ENCODE results near the gene OGG1.

The OGG1 gene

GRCh38 chr3:9786209-9786739, 36.5 kb downstream of the OGG1 start:
- TF ChIP-seq FOXP2 (optimal IDR thresholded peaks at IDR 0.05; ENCODE audit: borderline replicate concordance, extremely low read depth, extremely low read length, insufficient read depth) (no peak), REST (IDR thresholded peaks at IDR 0.05; ENCODE audit: insufficient read depth in 1 of 2, low read depth in 2 of 2, low read length in 2 of 2) (no peak), POLR2AphosphoS5 (IDR thresholded peaks at IDR 0.05; ENCODE audit: low read depth, low read length) (no peak), SIN3A (IDR thresholded peaks at IDR 0.05; ENCODE audit: borderline replicate concordance, insufficient read depth, low read length) (no peak), TAF1 (IDR thresholded peaks at IDR 0.05; ENCODE audit: borderline replicate concordance, insufficient read depth, low read length) (no peak)

- TF ChIP-seq POLR2AphosphoS5 (IDR thresholded peaks at IDR 0.05; ENCODE audit: low read depth, low read length) (no peak), TAF1 (IDR thresholded peaks at IDR 0.05; ENCODE audit: borderline replicate concordance, insufficient read depth, low read length) (no peak)
These were observed 37.3 kb downstream of the OGG1 start for GRCh38 chr3:9786825-9787669.

GRCh38 chr3:9787714-9788113, 38.0 kb downstream of the OGG1 start:
- TF ChIP-seq TAF1 (IDR thresholded peaks at IDR 0.05; ENCODE audit: borderline replicate concordance, insufficient read depth, low read length) (no peak), SIN3A (IDR thresholded peaks at IDR 0.05; ENCODE audit: borderline replicate concordance, insufficient read depth, low read length) (no peak), FOXP2 (optimal IDR thresholded peaks at IDR 0.05; ENCODE audit: borderline replicate concordance, extremely low read depth, extremely low read length, insufficient read depth) (no peak), REST (IDR thresholded peaks at IDR 0.05; ENCODE audit: insufficient read depth in 1 of 2, low read depth in 2 of 2, low read length in 2 of 2) (no peak), POLR2AphosphoS5 (IDR thresholded peaks at IDR 0.05; ENCODE audit: low read depth, low read length) (no peak)

GRCh38 chr3:9791127-9791526, 41.4 kb downstream of the OGG1 start:
- TF ChIP-seq REST (IDR thresholded peaks at IDR 0.05; ENCODE audit: insufficient read depth in 1 of 2, low read depth in 2 of 2, low read length in 2 of 2) = no peak
- TF ChIP-seq TAF1 (IDR thresholded peaks at IDR 0.05; ENCODE audit: borderline replicate concordance, insufficient read depth, low read length) = no peak
- TF ChIP-seq POLR2AphosphoS5 (IDR thresholded peaks at IDR 0.05; ENCODE audit: low read depth, low read length) = no peak
- TF ChIP-seq SIN3A (IDR thresholded peaks at IDR 0.05; ENCODE audit: borderline replicate concordance, insufficient read depth, low read length) = no peak
- no peak for TF ChIP-seq FOXP2 (optimal IDR thresholded peaks at IDR 0.05; ENCODE audit: borderline replicate concordance, extremely low read depth, extremely low read length, insufficient read depth)

- TF ChIP-seq POLR2AphosphoS5 (IDR thresholded peaks at IDR 0.05; ENCODE audit: low read depth, low read length) (no peak), TAF1 (IDR thresholded peaks at IDR 0.05; ENCODE audit: borderline replicate concordance, insufficient read depth, low read length) (no peak), SIN3A (IDR thresholded peaks at IDR 0.05; ENCODE audit: borderline replicate concordance, insufficient read depth, low read length) (no peak), REST (IDR thresholded peaks at IDR 0.05; ENCODE audit: insufficient read depth in 1 of 2, low read depth in 2 of 2, low read length in 2 of 2) (no peak), FOXP2 (optimal IDR thresholded peaks at IDR 0.05; ENCODE audit: borderline replicate concordance, extremely low read depth, extremely low read length, insufficient read depth) (no peak)
These were observed 42.1 kb downstream of the OGG1 start for GRCh38 chr3:9791790-9792404.
